Trophoblast cell (in vitro differentiated cells and primary cell): ENCODE data around the gene SPEG.

Source experiments
- DNase-seq, 2 donors: peaks; one replicate each; pipeline ENCODE4 v3.0.0-alpha.2; 2016
- H2AFZ ChIP-seq: 2 replicates; pipeline ENCODE4 v1.6.1; 2013; ENCODE audit warnings: low read length, moderate library complexity, mild to moderate bottlenecking; ENCODE audit not compliant: insufficient read depth, poor library complexity
- H2AK5ac ChIP-seq: 2 replicates; pipeline ENCODE4 v1.6.1; 2013; ENCODE audit warnings: mild to moderate bottlenecking, low read length
- H2BK120ac ChIP-seq: 2 replicates; pipeline ENCODE4 v1.6.1; 2013; ENCODE audit warnings: low read length, mild to moderate bottlenecking, moderate library complexity; ENCODE audit not compliant: insufficient read depth, poor library complexity
- H2BK12ac ChIP-seq: 2 replicates; pipeline ENCODE4 v1.6.1; 2013; ENCODE audit warnings: mild to moderate bottlenecking, low read length, moderate library complexity
- H2BK5ac ChIP-seq: 2 replicates; pipeline ENCODE4 v1.6.1; 2013; ENCODE audit warnings: low read length, low read depth, moderate library complexity, mild to moderate bottlenecking; ENCODE audit not compliant: poor library complexity
- H3K14ac ChIP-seq: 2 replicates; pipeline ENCODE4 v1.6.1; 2013; ENCODE audit warnings: mild to moderate bottlenecking, low read length
- H3K18ac ChIP-seq: 2 replicates; pipeline ENCODE4 v1.6.1; 2013; ENCODE audit warnings: mild to moderate bottlenecking, low read length
- H3K23ac ChIP-seq: 2 replicates; pipeline ENCODE4 v1.6.1; 2013; ENCODE audit warnings: low read length
- H3K27ac ChIP-seq: 2 replicates; pipeline ENCODE4 v1.5.1; 2013; ENCODE audit warnings: low read depth, mild to moderate bottlenecking, inconsistent platforms, low read length, moderate library complexity
- H3K27me3 ChIP-seq: 2 replicates; pipeline ENCODE4 v1.6.1; 2013; ENCODE audit warnings: inconsistent platforms, mild to moderate bottlenecking, low read length, moderate library complexity; ENCODE audit not compliant: insufficient read depth
- H3K36me3 ChIP-seq, 2 experiments: 1 replicate in 1 of 2; 2 replicates in 1 of 2; pipeline ENCODE4 v1.6.1; 2013; ENCODE audit warnings: low read length in 2 of 2, mild to moderate bottlenecking in 2 of 2, moderate library complexity in 1 of 2; ENCODE audit not compliant: insufficient read depth in 2 of 2, control insufficient read depth in 1 of 2
- H3K4ac ChIP-seq: 2 replicates; pipeline ENCODE4 v1.6.1; 2013; ENCODE audit warnings: low read depth, mild to moderate bottlenecking, low read length, moderate library complexity
- H3K4me1 ChIP-seq, 2 experiments: 1 replicate in 1 of 2; 2 replicates in 1 of 2; pipeline ENCODE4 v1.6.1; 2013; ENCODE audit warnings: low read length in 2 of 2, mild to moderate bottlenecking in 2 of 2, moderate library complexity in 1 of 2; ENCODE audit not compliant: insufficient read depth in 2 of 2, control insufficient read depth in 1 of 2
- H3K4me2 ChIP-seq: 2 replicates; pipeline ENCODE4 v1.6.1; 2013; ENCODE audit warnings: inconsistent platforms, mild to moderate bottlenecking, low read length, moderate library complexity
- H3K4me3 ChIP-seq: 2 replicates; pipeline ENCODE4 v1.5.1; 2013; ENCODE audit warnings: mild to moderate bottlenecking, low read depth, low read length, inconsistent platforms
- H3K79me1 ChIP-seq: one replicate; pipeline ENCODE4 v1.6.1; 2013; ENCODE audit warnings: low read length
- H3K79me2 ChIP-seq: 2 replicates; pipeline ENCODE4 v1.6.1; 2013; ENCODE audit warnings: low read length, mild to moderate bottlenecking; ENCODE audit not compliant: control insufficient read depth, insufficient read depth, poor library complexity
- H3K9ac ChIP-seq: 2 replicates; pipeline ENCODE4 v1.6.1; 2013; ENCODE audit warnings: mild to moderate bottlenecking, low read length
- H3K9me3 ChIP-seq: 2 replicates; pipeline ENCODE4 v1.6.1; 2013; ENCODE audit warnings: low read depth, mild to moderate bottlenecking, control low read depth, inconsistent platforms, low read length; ENCODE audit not compliant: insufficient read depth
- H4K12ac ChIP-seq: 2 replicates; pipeline ENCODE4 v1.6.1; 2013; ENCODE audit warnings: low read depth, mild to moderate bottlenecking, low read length, moderate library complexity
- H4K8ac ChIP-seq: 2 replicates; pipeline ENCODE4 v1.6.1; 2013; ENCODE audit warnings: low read depth, mild to moderate bottlenecking, low read length, moderate library complexity
- H4K91ac ChIP-seq: one replicate; pipeline ENCODE4 v1.6.1; 2013; ENCODE audit warnings: low read depth, mild to moderate bottlenecking, low read length, moderate library complexity
- WGBS: extraction: QIAGEN DNeasy Blood & Tissue Kit; methylation state at CpG from one replicate; pipeline ENCODE4 v1.1.7; 2013; ENCODE audit warnings: missing lambda C conversion rate; ENCODE audit not compliant: insufficient read length, insufficient coverage; ENCODE audit errors: extremely low coverage; 5-methylcytosine and 5-hydroxymethylcytosine counted together

The SPEG gene

GRCh38 chr2:219500135-219500534 is 65.5 kb downstream of the SPEG start:
- H3K14ac ChIP-seq: no peak overlapping the region

GRCh38 chr2:219501849-219502248 is 67.2 kb downstream of the SPEG start:
- peak overlapping the region; percentile 5 for H2BK5ac ChIP-seq
- no peak overlapping the region for H4K12ac ChIP-seq
- peaks cover 7% of the 10 kb centered on the region for H3K27me3 ChIP-seq
- no peak overlapping the region for H4K8ac ChIP-seq
- WGBS: no CpG with 5 or more reads among the region's 14 CpGs
- no peak overlapping the region for H3K23ac ChIP-seq
- peak overlapping the region; percentile 51 for H4K91ac ChIP-seq
- no peak for DNase-seq
- H3K27ac ChIP-seq: peak overlapping the region; percentile 52
- no peak overlapping the region for H3K14ac ChIP-seq
- peaks cover 6% of the 10 kb centered on the region for H3K79me2 ChIP-seq
- peak overlapping the region; percentile 25 for H3K4me2 ChIP-seq
- H2BK120ac ChIP-seq: peak overlapping the region; percentile 34
- peak overlapping the region; percentile 17 for H3K18ac ChIP-seq
- H3K4ac ChIP-seq: no peak overlapping the region
- H2AK5ac ChIP-seq: peak overlapping the region; percentile 7
- peak overlapping the region; percentile 9 for H2BK12ac ChIP-seq
- H3K36me3 ChIP-seq: peaks cover 31 to 33% of the 10 kb centered on the region in 2 experiments
- H2AFZ ChIP-seq: no peak overlapping the region
- no peak overlapping the region for H3K9ac ChIP-seq
- H3K9me3 ChIP-seq: peaks cover 2% of the 10 kb centered on the region
- peaks cover 23 to 38% of the 10 kb centered on the region in 2 experiments for H3K4me1 ChIP-seq
- peaks cover 14% of the 10 kb centered on the region for H3K79me1 ChIP-seq
- H3K4me3 ChIP-seq: no peak overlapping the region

More at GRCh38 chr2:219500135-219500534, 65.5 kb downstream of the SPEG start:
- H2BK12ac ChIP-seq: no peak overlapping the region
- peak overlapping the region; percentile 47 for H4K8ac ChIP-seq
- no peak overlapping the region for H3K9ac ChIP-seq
- no peak overlapping the region for H3K4me3 ChIP-seq
- H2AFZ ChIP-seq: no peak overlapping the region
- H3K79me1 ChIP-seq: peaks cover 14% of the 10 kb centered on the region
- H3K9me3 ChIP-seq: peaks cover 2% of the 10 kb centered on the region
- H3K4me2 ChIP-seq: peak overlapping the region; percentile 11
- peak overlapping the region; percentile 30 for H3K18ac ChIP-seq
- H2BK5ac ChIP-seq: no peak overlapping the region
- H4K12ac ChIP-seq: no peak overlapping the region
- H3K79me2 ChIP-seq: peaks cover 6% of the 10 kb centered on the region
- H2AK5ac ChIP-seq: no peak overlapping the region
- H3K4me1 ChIP-seq: peaks cover 23 to 38% of the 10 kb centered on the region in 2 experiments
- peak in 1 of 2 donors; percentile 21 for DNase-seq
- peaks cover 15 to 16% of the 10 kb centered on the region in 2 experiments for H3K36me3 ChIP-seq
- peaks cover 16% of the 10 kb centered on the region for H3K27me3 ChIP-seq
- H3K23ac ChIP-seq: no peak overlapping the region
- H4K91ac ChIP-seq: peak overlapping the region; percentile 41
- no peak overlapping the region for H3K4ac ChIP-seq
- no peak overlapping the region for H3K27ac ChIP-seq
- H2BK120ac ChIP-seq: no peak overlapping the region
- no CpG with 5 or more reads among the region's 2 CpGs for WGBS

GRCh38 chr2:219502618-219503017 is 68.0 kb downstream of the SPEG start:
- no peak overlapping the region for H2AFZ ChIP-seq
- H3K27me3 ChIP-seq: no peaks in the 10 kb centered on the region
- peaks cover 38% of the 10 kb centered on the region in 2 experiments for H3K36me3 ChIP-seq
- H2BK5ac ChIP-seq: no peak overlapping the region
- H2BK12ac ChIP-seq: no peak overlapping the region
- peaks cover 14% of the 10 kb centered on the region for H3K79me1 ChIP-seq
- H3K9ac ChIP-seq: no peak overlapping the region
- peaks cover under 1% of the 10 kb centered on the region for H3K9me3 ChIP-seq
- peak in 1 of 2 donors; percentile 55 for DNase-seq
- H3K4me3 ChIP-seq: no peak overlapping the region
- no peak overlapping the region for H3K23ac ChIP-seq
- H3K18ac ChIP-seq: no peak overlapping the region
- H3K4ac ChIP-seq: no peak overlapping the region
- peaks cover 23 to 35% of the 10 kb centered on the region in 2 experiments for H3K4me1 ChIP-seq
- no peak overlapping the region for H2BK120ac ChIP-seq
- no peak overlapping the region for H4K8ac ChIP-seq
- H3K79me2 ChIP-seq: peaks cover 6% of the 10 kb centered on the region
- no peak overlapping the region for H4K91ac ChIP-seq
- no peak overlapping the region for H4K12ac ChIP-seq
- H2AK5ac ChIP-seq: no peak overlapping the region
- no peak overlapping the region for H3K14ac ChIP-seq
- H3K27ac ChIP-seq: peak overlapping the region; percentile 52
- H3K4me2 ChIP-seq: peak overlapping the region; percentile 14

GRCh38 chr2:219505585-219505984 is 70.9 kb downstream of the SPEG start:
- H3K4me3 ChIP-seq: no peak overlapping the region
- H3K27me3 ChIP-seq: no peaks in the 10 kb centered on the region
- no peak overlapping the region for H4K8ac ChIP-seq
- H3K9ac ChIP-seq: no peak overlapping the region
- H2BK5ac ChIP-seq: no peak overlapping the region
- no peak overlapping the region for H3K14ac ChIP-seq
- H3K18ac ChIP-seq: no peak overlapping the region
- no peak overlapping the region for H3K4me2 ChIP-seq
- DNase-seq: no peak
- no peak overlapping the region for H4K91ac ChIP-seq
- H3K79me2 ChIP-seq: no peaks in the 10 kb centered on the region
- H4K12ac ChIP-seq: no peak overlapping the region
- no peak overlapping the region for H2BK12ac ChIP-seq
- H2AFZ ChIP-seq: no peak overlapping the region
- H3K4me1 ChIP-seq: peaks cover 14 to 24% of the 10 kb centered on the region in 2 experiments
- no peak overlapping the region for H3K4ac ChIP-seq
- WGBS: no CpG with 5 or more reads among the region's 9 CpGs
- H3K36me3 ChIP-seq: peaks cover 38% of the 10 kb centered on the region in 2 experiments
- H3K9me3 ChIP-seq: no peaks in the 10 kb centered on the region
- no peak overlapping the region for H3K27ac ChIP-seq
- no peak overlapping the region for H3K23ac ChIP-seq
- no peak overlapping the region for H2BK120ac ChIP-seq
- no peak overlapping the region for H2AK5ac ChIP-seq
- H3K79me1 ChIP-seq: peaks cover 5% of the 10 kb centered on the region
